M059J (cell line): ENCODE data around the gene ZNF792. TPM values are rescaled to one million over a fixed set of nuclear protein-coding genes. Genes with fewer than 3 reads are reported as not detected.
"Not testable (repeated sequence)": the region's sequence is repeated elsewhere in the genome, so short reads cannot be mapped to it uniquely, and the experiment has no call there.

Source experiments
- DNase-seq: peaks from one replicate; pipeline ENCODE4 v3.0.0-alpha.2; 2012; ENCODE audit warnings: low read depth
- total RNA-seq: library from RNA; depleted of rRNA; stranded (reverse); fragments of >200 nt; shearing (Covaris generic); gene quantifications from 2 replicates; pipeline ENCODE4 v1.2.3, GENCODE V29; 2014

ZNF792 gene
- total RNA-seq, 1 experiment from 2014 or later: 8.0 TPM

- no peak for DNase-seq
Observed at GRCh38 chr19:34998777-34999497, 34.9 kb upstream of the ZNF792 start.

GRCh38 chr19:34998224-34998623, 34.2 kb upstream of the ZNF792 start:
- not testable (repeated sequence) for DNase-seq

GRCh38 chr19:34997071-34997617, 33.1 kb upstream of the ZNF792 start:
- DNase-seq: no peak

GRCh38 chr19:34995551-34995950, 31.5 kb upstream of the ZNF792 start:
- no peak for DNase-seq

GRCh38 chr19:34994643-34995541, 30.9 kb upstream of the ZNF792 start:
- no peak for DNase-seq

GRCh38 chr19:34994286-34994642, 30.2 kb upstream of the ZNF792 start:
- DNase-seq: no peak

GRCh38 chr19:34992582-34992981, 28.6 kb upstream of the ZNF792 start:
- not testable (repeated sequence) for DNase-seq

- no peak for DNase-seq
Observed at GRCh38 chr19:34991542-34992333, 27.7 kb upstream of the ZNF792 start.

GRCh38 chr19:34990578-34991192, 26.7 kb upstream of the ZNF792 start:
- DNase-seq: no peak

GRCh38 chr19:34989298-34989697, 25.3 kb upstream of the ZNF792 start:
- DNase-seq: no peak

- DNase-seq: no peak
Observed at GRCh38 chr19:34988119-34988518, 24.1 kb upstream of the ZNF792 start.

- DNase-seq: no peak
Observed at GRCh38 chr19:34985249-34986022, 21.4 kb upstream of the ZNF792 start.

GRCh38 chr19:34984287-34984686, 20.3 kb upstream of the ZNF792 start:
- DNase-seq: no peak

- DNase-seq: no peak
Observed at GRCh38 chr19:34983786-34984185, 19.8 kb upstream of the ZNF792 start.

GRCh38 chr19:34982275-34982674, 18.2 kb upstream of the ZNF792 start:
- DNase-seq: no peak

- DNase-seq: no peak
Observed at GRCh38 chr19:34979819-34980640, 16.0 kb upstream of the ZNF792 start.

GRCh38 chr19:34976611-34977010, 12.6 kb upstream of the ZNF792 start:
- DNase-seq: no peak

GRCh38 chr19:34975056-34975455, 11.0 kb upstream of the ZNF792 start:
- DNase-seq: no peak

- DNase-seq: no peak
Observed at GRCh38 chr19:34974646-34975045, 10.6 kb upstream of the ZNF792 start.
